Effector CD8-positive, alpha-beta T cell (primary cell): ENCODE data around the gene FLG2.

Source experiments
- DNase-seq: peaks from one replicate; lab custom pipeline; 2025; lab: John Stamatoyannopoulos, UW
- total RNA-seq, 4 experiments: gene quantifications; one replicate each; lab custom pipeline; 2026; lab: John Stamatoyannopoulos, UW

FLG2 gene
- 0 reads per million in 4 experiments for total RNA-seq

- DNase-seq: no peak
Measured at GRCh38 chr1:152359906-152360305, at the start of gene FLG2. TSS of gene FLG2 (minus strand) at chr1:152360006. CDS start at chr1:152358884, 1,122 bp downstream.

DNA sequence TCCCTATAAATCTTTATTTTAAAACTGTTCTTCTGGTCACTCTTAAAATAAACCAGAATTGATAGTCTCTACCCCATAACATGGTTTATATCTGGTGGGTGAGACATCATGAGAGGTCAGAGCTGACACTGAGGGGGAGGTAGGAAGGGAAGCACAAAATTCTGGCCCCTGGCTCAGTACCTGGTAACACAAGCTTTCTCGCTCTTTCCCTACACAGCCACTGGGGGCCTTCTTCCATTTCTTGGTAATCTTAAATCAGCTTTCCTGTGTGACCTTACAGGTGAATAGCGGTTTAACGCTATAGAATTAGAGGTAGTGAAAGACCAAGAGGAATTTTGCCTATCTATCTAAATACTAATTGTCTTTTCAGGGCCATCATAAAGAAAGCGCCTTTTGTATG, 48.9 kb upstream of the FLG2 start:
- DNase-seq: no peak

- DNase-seq: no peak
Measured at GRCh38 chr1:152398812-152399698, 39.2 kb upstream of the FLG2 start.

DNA sequence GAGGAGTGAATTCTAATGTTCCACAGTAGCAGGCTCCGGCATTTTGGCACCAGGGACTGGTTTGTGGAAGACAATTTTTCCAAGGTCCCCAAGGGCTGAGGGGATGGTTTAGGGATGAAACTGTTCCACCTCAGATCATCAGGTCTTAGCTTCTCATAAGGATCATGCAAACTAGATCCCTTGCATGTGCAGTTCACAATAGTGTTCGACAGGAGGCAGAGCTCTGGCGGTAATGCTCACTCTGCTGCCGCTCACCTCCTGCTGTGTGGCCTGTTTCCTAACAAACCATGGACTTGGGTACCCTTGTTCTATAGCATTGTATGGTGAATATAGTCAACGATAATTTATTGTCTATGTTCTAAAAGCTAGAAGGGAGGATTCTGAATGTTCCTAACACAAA, 37.7 kb upstream of the FLG2 start:
- no peak for DNase-seq

- no peak for DNase-seq
Measured at GRCh38 chr1:152394151-152394550, 34.3 kb upstream of the FLG2 start.

DNA sequence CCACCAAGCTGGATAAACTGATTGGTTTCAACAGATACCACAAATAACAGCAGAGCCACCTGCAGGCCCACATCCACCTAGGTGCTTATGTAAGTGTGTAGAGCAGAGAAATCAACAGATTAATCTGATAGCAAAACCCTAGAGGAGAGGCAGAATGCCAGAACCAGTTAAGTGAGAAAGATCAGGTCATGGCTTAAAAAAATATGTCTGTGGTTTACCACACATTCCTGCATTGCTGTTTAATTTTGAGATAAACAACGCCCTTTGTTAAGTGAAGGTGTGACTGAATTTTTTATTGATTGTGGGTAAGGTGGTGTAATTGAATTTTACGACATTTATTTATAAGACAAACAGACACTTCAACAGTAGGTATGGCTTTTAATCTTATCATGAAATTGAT, 33.1 kb upstream of the FLG2 start:
- no peak for DNase-seq

DNA sequence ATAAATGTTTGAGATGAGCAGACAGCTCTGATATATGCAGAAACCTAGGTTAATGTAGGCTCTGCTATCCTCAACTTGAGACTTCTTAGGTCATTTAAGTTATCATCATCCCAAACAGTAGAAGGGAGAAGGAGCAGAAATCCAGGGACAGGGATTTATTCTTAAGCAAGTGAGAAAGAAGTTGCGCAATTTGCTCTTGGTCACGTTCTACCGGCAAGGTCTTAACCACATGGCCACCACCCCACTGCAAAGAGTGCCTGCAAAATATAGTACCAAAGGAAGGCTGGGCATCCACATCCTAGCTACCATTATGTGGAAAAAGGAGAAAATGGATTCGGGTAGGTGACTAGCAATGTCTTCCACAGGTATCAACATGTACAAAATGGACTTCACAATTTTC, 29.1 kb upstream of the FLG2 start:
- DNase-seq: no peak

- no peak for DNase-seq
Measured at GRCh38 chr1:152386940-152387339, 27.1 kb upstream of the FLG2 start.

DNA sequence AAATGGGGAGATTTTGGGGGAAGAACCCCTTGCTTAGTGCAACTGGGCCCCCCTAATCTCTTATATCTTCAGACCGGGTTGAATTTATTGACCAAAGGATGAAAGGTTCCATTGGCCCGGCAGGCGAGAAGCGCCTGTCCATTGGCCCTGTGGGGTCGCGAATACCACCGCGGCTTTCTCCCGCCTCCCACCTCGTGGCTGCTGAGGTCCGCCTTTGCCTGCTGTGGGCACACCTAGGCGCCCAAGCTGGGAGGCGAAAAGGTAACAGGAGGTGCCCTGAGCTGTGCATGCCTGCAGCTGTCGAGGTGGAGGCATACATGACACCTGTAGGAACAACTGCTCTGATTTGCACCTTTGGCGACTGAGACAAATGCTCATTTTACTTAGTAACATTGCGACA, 21.1 kb upstream of the FLG2 start:
- no peak for DNase-seq

- DNase-seq: no peak
Measured at GRCh38 chr1:152374451-152374850, 14.6 kb upstream of the FLG2 start.

- no peak for DNase-seq
Measured at GRCh38 chr1:152372672-152373071, 12.9 kb upstream of the FLG2 start.

- DNase-seq: no peak
Measured at GRCh38 chr1:152367436-152367835, 7.6 kb upstream of the FLG2 start.

GRCh38 chr1:152356736-152357135, 3.1 kb downstream of the FLG2 start:
- no peak for DNase-seq

GRCh38 chr1:152349611-152350010, 10.2 kb downstream of the FLG2 start:
- no peak for DNase-seq

GRCh38 chr1:152348447-152348846, 11.4 kb downstream of the FLG2 start:
- no peak for DNase-seq

- peak; percentile 5 for DNase-seq
Measured at GRCh38 chr1:152347116-152347728, 12.6 kb downstream of the FLG2 start.

- DNase-seq: no peak
Measured at GRCh38 chr1:152344438-152344837, 15.4 kb downstream of the FLG2 start.

DNA sequence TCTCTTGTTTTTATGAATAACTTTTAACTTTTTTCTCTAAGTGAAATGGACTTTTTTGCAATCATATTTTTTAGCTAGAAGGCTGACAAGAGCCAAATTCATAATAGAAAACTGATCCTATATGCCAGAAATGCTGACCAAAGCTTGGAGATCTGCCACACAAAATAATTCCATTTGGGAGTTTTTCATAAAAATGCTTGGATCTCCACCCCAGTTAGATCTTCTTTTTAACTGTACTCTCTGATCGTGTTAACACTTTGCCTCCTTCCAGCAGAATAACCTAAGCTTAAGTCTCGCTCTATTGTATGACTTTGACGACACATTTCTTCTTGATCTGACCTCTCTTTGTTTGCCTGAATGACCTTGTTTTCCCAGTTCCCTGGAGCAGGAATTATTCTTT, 16.8 kb downstream of the FLG2 start:
- no peak for DNase-seq

GRCh38 chr1:152335399-152335798, 24.4 kb downstream of the FLG2 start:
- DNase-seq: no peak

- no peak for DNase-seq
Measured at GRCh38 chr1:152328801-152329391, 30.9 kb downstream of the FLG2 start.

DNA sequence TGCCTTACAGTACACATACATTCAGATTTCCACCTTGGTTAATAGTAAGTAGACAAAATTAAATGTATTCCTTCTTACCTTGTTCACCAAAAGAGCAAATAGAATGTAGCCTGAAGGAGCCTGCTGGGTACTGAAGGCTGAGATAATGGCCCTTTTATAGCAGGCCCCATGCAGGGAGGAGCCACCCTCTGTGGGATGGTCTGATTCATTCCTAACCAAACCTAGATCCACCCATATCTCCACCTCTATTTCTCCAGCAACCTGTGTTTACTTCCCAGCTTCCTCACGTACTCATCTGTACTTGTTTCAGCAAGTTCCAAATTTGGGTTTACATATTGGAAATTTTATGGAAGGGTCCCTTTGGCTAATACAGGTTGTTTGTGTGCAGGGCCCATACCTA, 34.7 kb downstream of the FLG2 start, which contains the start of gene FLG:
Gene FLG, minus strand, starts transcription at position 129 of the 400 bp plus-strand sequence. CDS start 9,783 bp downstream, outside the sequence.
- no peak for DNase-seq

- no peak for DNase-seq
Measured at GRCh38 chr1:152313970-152314369, 45.8 kb downstream of the FLG2 start.

GRCh38 chr1:152313319-152313801, 46.4 kb downstream of the FLG2 start:
- no peak for DNase-seq
